ENCODE measurements around the gene VGLL4. TPM values are rescaled to one million over a fixed set of nuclear protein-coding genes. Genes with fewer than 3 reads are reported as not detected.

The VGLL4 gene
- polyA plus RNA-seq, 3 donors = 8.5 to 13.2 (median 10.0) TPM

DNA sequence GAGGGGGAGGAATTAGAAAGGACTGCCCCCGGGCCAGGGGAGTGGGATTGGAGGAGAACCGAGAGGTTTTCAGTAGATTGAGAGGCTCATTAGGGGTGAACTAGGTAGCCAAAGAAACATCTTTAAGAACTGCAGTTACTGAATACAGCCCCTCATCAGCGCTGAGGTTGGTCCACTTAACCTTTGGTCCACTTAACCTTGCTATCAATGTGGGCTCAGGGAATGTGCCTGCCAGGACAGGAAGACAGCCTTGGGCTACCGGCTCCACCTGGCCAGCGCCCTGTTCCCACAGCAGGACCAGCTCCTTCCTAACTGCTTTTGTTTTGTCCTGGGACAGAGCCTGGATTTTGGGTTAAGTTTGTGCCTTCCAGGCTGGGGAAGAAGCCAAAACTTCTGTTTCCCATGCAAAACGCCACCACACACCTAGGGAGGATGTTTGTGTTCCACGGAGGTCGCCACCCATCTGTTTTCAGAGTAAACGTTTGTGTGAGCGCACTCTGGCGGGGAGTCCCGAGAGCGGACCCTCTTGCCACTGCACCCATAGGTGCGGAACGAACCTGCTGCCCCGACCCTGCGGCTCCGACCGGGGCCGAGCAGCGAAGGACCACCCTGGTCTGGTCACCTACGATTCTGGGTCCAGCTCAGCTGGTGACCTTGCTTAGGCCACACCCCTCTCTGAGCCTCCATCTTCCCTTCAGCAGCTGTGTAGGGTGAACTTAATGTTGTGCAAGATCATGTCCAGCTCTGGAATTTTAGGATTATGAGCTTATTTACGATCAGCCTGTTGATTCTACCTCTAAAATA, 107.4 kb downstream of the VGLL4 start:
- peaks cover 22 to 51% of the 10 kb centered on the region in 2 donors for H3K36me3 Mint-ChIP-seq
- intact Hi-C loops (cut with micrococcal nuclease) = no loop called here
- H3K4me3 Mint-ChIP-seq = no peak overlapping the region
- DNase-seq = no peak
- H3K27me3 Mint-ChIP-seq (ENCODE audit: low read depth in 3 of 3) = peaks cover 0 to 5% (median 0%) of the 10 kb centered on the region in 3 donors
- no peak overlapping the region for H3K9ac ChIP-seq (ENCODE audit: insufficient read depth, low read length, poor library complexity, severe bottlenecking)
- H3K79me2 ChIP-seq (ENCODE audit: insufficient read depth, low read length) = no peaks in the 10 kb centered on the region
- TF ChIP-seq, protein P1, sequence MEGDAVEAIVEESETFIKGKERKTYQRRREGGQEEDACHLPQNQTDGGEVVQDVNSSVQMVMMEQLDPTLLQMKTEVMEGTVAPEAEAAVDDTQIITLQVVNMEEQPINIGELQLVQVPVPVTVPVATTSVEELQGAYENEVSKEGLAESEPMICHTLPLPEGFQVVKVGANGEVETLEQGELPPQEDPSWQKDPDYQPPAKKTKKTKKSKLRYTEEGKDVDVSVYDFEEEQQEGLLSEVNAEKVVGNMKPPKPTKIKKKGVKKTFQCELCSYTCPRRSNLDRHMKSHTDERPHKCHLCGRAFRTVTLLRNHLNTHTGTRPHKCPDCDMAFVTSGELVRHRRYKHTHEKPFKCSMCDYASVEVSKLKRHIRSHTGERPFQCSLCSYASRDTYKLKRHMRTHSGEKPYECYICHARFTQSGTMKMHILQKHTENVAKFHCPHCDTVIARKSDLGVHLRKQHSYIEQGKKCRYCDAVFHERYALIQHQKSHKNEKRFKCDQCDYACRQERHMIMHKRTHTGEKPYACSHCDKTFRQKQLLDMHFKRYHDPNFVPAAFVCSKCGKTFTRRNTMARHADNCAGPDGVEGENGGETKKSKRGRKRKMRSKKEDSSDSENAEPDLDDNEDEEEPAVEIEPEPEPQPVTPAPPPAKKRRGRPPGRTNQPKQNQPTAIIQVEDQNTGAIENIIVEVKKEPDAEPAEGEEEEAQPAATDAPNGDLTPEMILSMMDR (IDR thresholded peaks at IDR 0.05) = no peak
- H3K27ac ChIP-seq (ENCODE audit: low read depth in 1 of 2, low read length in 2 of 2) = no peak overlapping the region
- no peaks in the 10 kb centered on the region for H3K9me3 ChIP-seq (replicated peaks in 1 of 2; ENCODE audit: control insufficient read depth in 1 of 2, insufficient read depth in 1 of 2, low read length in 2 of 2)
- H3K4me1 ChIP-seq (ENCODE audit: control insufficient read depth in 1 of 2, insufficient read depth in 2 of 2, low read length in 2 of 2) = peaks cover 11 to 14% of the 10 kb centered on the region in 2 donors
- H3K4me1 Mint-ChIP-seq = peaks cover 24% of the 10 kb centered on the region
- peaks cover 92% of the 10 kb centered on the region for H4K20me1 ChIP-seq (ENCODE audit: insufficient read depth, low read length)
- H3K27ac Mint-ChIP-seq = peak overlapping the region in 1 of 7 donors; percentile 20
- H3K36me3 ChIP-seq (replicated peaks in 1 of 2; ENCODE audit: control insufficient read depth in 1 of 2, insufficient read depth in 2 of 2, low read length in 2 of 2) = peaks cover 4 to 53% of the 10 kb centered on the region in 2 donors
- H3K4me2 ChIP-seq (replicated peaks; ENCODE audit: extremely low read depth, low read length, poor library complexity, severe bottlenecking) = no peak overlapping the region
- WGBS (ENCODE audit: insufficient coverage) = 98% methylated on average over 18 of the region's 23 CpGs
- no peaks in the 10 kb centered on the region for H3K27me3 ChIP-seq (ENCODE audit: control insufficient read depth in 2 of 2, insufficient read depth in 2 of 2, low read length in 2 of 2)
- H3K4me3 ChIP-seq (replicated peaks in 1 of 3; ENCODE audit: low read depth in 2 of 3, low read length in 3 of 3) = no peak overlapping the region
- no peak overlapping the region for H2AFZ ChIP-seq (ENCODE audit: insufficient read depth, low read depth, low read length, poor library complexity, severe bottlenecking)
- no peaks in the 10 kb centered on the region for H3K9me3 Mint-ChIP-seq

DNA sequence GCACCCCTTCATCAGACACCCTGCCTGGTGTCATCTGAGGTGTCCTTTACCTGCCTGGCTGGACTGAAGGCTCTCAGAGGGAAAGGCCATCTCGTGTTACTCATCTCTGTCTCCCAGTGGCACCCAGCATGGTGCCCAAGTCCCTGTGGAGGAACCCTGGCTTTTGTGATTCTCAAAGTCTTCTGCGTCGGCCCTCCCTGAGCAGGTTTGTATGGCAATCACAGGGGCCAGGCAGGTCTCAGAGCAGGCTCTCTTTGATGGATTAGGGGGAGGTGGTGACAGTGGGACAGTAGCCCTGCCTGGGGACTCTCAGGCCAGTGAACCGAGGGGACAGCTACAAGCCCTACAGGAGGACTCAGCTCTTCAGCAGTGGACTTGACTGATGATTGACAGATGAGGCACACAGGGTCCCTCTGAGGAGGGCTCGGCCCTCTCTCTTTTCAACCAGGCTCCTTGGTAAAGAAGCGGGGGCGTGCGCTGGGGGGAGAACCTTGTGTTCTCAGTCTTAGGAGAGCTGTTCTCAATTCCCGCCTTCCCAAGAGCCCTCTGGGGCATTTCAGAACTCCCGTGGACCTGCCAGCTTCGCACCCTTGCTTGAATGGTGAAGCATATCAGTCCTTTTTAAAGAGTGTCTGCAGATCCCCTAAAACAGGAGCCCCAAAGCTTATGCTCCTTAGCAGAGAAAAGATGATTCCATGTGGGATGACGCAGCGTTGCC, 108.3 kb downstream of the VGLL4 start:
- Histone ChIP-seq H3K4me2 (replicated peaks; ENCODE audit: extremely low read depth, low read length, poor library complexity, severe bottlenecking) (no peak overlapping the region), H3K79me2 (ENCODE audit: insufficient read depth, low read length) (no peaks in the 10 kb centered on the region), H3K27ac (ENCODE audit: low read depth in 1 of 2, low read length in 2 of 2) (no peak overlapping the region), H2AFZ (ENCODE audit: insufficient read depth, low read depth, low read length, poor library complexity, severe bottlenecking) (no peak overlapping the region), H3K27me3 (ENCODE audit: control insufficient read depth in 2 of 2, insufficient read depth in 2 of 2, low read length in 2 of 2) (no peaks in the 10 kb centered on the region), H3K9ac (ENCODE audit: insufficient read depth, low read length, poor library complexity, severe bottlenecking) (no peak overlapping the region), H3K9me3 (replicated peaks in 1 of 2; ENCODE audit: control insufficient read depth in 1 of 2, insufficient read depth in 1 of 2, low read length in 2 of 2) (no peaks in the 10 kb centered on the region), H3K36me3 (replicated peaks in 1 of 2; ENCODE audit: control insufficient read depth in 1 of 2, insufficient read depth in 2 of 2, low read length in 2 of 2) (peaks cover 4 to 52% of the 10 kb centered on the region in 2 donors), H4K20me1 (ENCODE audit: insufficient read depth, low read length) (peaks cover 96% of the 10 kb centered on the region), H3K4me1 (ENCODE audit: control insufficient read depth in 1 of 2, insufficient read depth in 2 of 2, low read length in 2 of 2) (peaks cover 9 to 12% of the 10 kb centered on the region in 2 donors), H3K4me3 (replicated peaks in 1 of 3; ENCODE audit: low read depth in 2 of 3, low read length in 3 of 3) (no peak overlapping the region)
- Mint-ChIP-seq H3K27me3 (ENCODE audit: low read depth in 3 of 3) (peaks cover 0 to 5% (median 0%) of the 10 kb centered on the region in 3 donors), H3K4me1 (peaks cover 20% of the 10 kb centered on the region), H3K9me3 (no peaks in the 10 kb centered on the region), H3K36me3 (peaks cover 22 to 53% of the 10 kb centered on the region in 2 donors), H3K4me3 (no peak overlapping the region), H3K27ac (peak overlapping the region in 3 of 7 donors; percentile 19 to 69 (median 36))
- WGBS (ENCODE audit: insufficient coverage) = 99% methylated on average over 11 of the region's 13 CpGs
- no peak for DNase-seq
- intact Hi-C loops (cut with micrococcal nuclease) = no loop called here
- TF ChIP-seq, protein P1 (IDR thresholded peaks at IDR 0.05) = no peak
